Measurements from ENCODE around the gene MIR17HG.
"Not testable (repeated sequence)": the region's sequence is repeated elsewhere in the genome, so short reads cannot be mapped to it uniquely, and the experiment has no call there.

The MIR17HG gene
- total RNA-seq: 21.1 to 46.3 (median 33.5) reads per million in 4 donors

- peak; percentile 74 to 94 (median 81) for DNase-seq
These were observed at the start of gene MIR17HG for GRCh38 chr13:91347202-91347995. Gene MIR17HG (plus strand): TSS chr13:91347687.

DNA sequence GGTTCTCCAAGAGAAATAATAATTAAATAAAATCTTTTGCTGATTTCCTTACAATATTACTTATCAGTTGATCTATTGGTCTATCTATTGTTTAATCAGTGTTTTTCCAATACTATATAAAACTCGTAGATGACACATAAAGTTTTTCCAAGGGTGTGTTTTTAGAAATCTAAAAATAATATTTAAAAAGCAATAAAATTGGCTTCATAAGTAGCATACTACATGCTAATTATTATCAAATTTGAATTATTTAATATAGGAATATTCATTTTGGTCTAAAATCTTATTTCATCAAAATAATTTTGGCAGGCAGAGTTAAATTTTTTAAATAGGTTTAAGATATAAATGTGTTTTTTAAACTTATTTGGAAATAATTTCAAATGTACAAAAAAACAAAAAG, 49.4 kb upstream of the MIR17HG start:
- DNase-seq: no peak

GRCh38 chr13:91302111-91302510, 45.4 kb upstream of the MIR17HG start:
- DNase-seq: no peak

- DNase-seq: no peak
These were observed 44.5 kb upstream of the MIR17HG start for GRCh38 chr13:91303031-91303430.

DNA sequence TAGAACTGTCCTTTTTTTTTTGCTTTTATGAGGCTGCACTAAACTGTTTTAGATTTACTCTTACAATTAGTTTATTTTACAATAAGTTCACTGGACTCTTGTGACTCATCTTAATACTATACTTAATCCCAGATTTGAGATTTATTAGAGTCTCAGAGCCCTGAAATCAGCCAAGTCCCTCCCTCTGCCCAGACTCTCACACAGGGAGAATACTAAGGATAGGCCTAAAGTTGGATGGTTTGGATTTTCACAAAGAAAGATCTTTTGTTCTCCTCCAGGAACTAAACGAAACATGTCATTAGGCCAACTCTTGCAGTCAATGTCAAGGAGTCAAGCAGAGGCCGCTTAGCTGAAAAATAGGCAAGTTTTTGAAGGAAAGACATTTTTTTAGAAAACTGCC, 42.7 kb upstream of the MIR17HG start:
- no peak for DNase-seq

DNA sequence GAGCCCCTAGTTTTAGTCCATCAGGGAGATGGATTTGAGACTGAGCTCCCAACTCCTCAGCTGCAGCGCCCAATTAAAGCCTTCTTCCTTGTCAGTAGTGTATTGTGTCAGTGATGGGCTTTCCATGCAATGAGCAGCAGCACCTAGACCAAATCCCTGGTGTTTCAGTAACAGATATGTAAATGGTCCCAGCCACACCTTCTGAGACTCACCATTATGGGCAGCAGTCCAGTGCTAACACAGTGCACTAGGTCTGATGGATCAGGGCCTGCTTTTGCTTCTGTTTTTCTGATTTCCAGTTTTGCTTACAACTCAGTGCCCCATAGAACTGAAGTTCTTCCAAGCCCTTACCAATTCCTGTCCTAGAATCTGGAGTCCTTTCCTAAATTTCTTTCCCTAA, 41.8 kb upstream of the MIR17HG start:
- DNase-seq: no peak

DNA sequence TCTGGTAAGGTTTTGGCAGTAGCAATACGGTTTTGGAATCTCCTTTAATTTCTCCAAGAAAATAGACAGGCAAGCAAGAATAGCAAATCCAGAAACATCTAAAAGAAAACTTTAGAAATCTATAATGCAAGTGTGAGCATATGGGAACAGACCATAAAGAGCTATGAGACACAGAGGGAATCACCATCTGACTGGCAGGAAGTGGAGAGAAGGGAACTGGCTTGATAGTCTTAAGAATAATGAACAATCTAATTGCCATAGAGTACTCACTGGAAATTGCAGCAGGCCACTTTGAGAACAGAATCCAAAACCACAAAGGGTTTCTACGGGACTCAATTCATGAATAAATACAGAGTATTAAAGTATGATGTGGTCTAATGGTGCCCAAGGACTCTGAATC, 39.6 kb upstream of the MIR17HG start:
- DNase-seq: no peak

- no peak for DNase-seq
These were observed 39.2 kb upstream of the MIR17HG start for GRCh38 chr13:91308299-91308698.

GRCh38 chr13:91311491-91311890, 36.0 kb upstream of the MIR17HG start:
- no peak for DNase-seq

- DNase-seq: no peak
These were observed 35.2 kb upstream of the MIR17HG start for GRCh38 chr13:91312324-91312723.

DNA sequence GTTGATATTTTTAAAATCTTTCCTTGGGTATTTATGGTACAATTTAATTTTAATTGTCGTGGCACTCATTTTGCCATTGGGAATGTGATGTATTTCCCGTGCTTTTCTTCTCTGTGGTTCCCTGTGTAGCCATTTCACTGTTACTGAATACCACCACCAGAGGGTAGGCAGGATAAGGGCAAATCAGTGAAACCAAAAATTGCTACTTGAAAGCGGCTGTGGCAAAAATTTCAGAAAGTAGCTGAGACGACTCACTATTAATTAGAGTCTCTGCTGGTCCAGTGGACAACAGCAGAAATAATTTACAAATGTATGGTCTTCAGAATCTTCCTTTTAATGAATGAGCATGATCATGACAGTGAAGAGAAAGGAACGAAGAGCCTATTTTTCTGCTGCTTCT, 34.4 kb upstream of the MIR17HG start:
- DNase-seq: peak in 2 of 5 donors; percentile 2 to 40

GRCh38 chr13:91313581-91313980, 33.9 kb upstream of the MIR17HG start:
- DNase-seq: no peak

- no peak for DNase-seq
These were observed 32.6 kb upstream of the MIR17HG start for GRCh38 chr13:91314888-91315287.

DNA sequence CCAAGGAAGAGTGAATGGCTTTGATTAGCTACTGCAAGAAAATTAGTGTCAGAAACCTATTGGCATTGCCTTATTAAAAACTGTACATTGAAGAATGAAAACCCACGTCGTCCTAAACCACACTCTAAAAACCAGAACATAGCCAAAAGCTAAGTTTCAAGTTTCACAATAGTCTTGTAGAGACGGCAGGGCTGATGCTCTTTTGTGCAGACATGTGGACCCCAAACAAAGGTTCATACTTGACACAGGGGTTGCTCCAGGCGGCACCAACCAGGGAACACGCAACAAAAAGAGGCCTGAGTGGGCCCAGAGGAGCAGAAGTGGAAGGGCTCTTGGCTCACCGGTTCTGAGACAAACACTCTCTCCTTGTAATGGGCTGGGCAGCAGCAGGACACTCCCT, 28.6 kb upstream of the MIR17HG start:
- no peak for DNase-seq

GRCh38 chr13:91319996-91320395, 27.5 kb upstream of the MIR17HG start:
- no peak for DNase-seq

- DNase-seq: not testable (repeated sequence)
These were observed 26.5 kb upstream of the MIR17HG start for GRCh38 chr13:91320990-91321389.

DNA sequence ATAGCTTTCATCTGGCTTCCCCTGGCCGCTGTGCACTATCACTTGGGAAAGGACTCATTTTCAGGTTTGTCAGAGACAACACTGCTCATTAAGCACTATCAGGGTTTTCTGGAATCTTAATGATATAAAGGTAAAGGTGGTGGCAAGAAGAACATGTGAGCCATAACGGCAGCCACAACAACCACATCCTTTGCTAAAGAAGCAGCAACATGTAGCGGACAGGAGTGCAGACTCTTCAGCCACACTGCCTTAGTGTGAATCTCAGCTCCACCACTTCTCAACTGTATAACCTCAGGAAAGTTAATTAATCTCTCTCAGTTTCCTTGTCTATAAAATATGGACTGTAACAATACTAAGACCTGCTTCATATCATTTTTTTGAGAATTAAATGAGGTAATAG, 24.1 kb upstream of the MIR17HG start:
- peak in 1 of 5 donors; percentile 34 for DNase-seq

- no peak for DNase-seq
These were observed 21.3 kb upstream of the MIR17HG start for GRCh38 chr13:91326146-91326545.

DNA sequence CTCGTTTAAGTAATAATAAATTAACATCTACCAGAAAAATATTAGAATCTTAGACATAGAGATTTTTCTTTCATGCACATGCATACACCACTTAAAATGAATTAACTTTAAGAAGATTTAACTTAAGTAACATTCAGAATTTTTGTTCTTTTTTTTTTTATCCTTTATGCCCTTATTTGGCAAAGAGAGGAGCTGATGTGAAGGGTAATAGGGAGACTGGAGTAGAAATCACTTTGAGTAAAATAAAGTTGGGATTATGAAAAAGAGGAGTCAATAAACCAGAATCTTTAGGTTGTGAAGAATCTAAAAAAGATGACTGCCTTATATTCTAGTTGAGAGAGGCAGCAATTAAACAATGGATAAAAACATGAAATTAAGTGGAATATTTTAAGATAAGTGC, 18.8 kb upstream of the MIR17HG start:
- no peak for DNase-seq

GRCh38 chr13:91329733-91330132, 17.8 kb upstream of the MIR17HG start:
- DNase-seq: no peak

- no peak for DNase-seq
These were observed 16.2 kb upstream of the MIR17HG start for GRCh38 chr13:91331047-91331915.

GRCh38 chr13:91346062-91346461, 1.4 kb upstream of the MIR17HG start:
- no peak for DNase-seq

DNA sequence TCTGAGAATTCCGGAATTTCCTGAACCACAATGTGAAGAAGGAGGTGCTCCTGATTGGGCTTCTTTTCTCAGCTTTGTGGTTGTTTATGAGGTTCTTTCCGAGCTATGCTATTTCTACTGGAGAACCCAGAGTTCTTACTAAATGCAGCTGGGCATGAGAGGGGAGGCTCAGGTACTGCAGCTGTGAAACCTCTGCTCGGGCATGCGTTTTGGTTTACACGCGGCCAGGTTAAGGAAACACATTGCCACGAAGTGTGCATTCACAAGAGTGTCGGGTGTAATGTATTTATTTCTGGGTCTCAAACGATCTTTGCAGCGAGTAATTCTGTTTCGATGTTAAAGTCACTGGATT, 661 bp upstream of the MIR17HG start:
- peak in 4 of 5 donors; percentile 14 to 75 (median 25) for DNase-seq
